Left lung (tissue), 10 donors: ENCODE results near the gene KCNAB2. TPM values are rescaled to one million over a fixed set of nuclear protein-coding genes. Genes with fewer than 3 reads are reported as not detected.

Source experiments
- ATAC-seq: fragments of 200-7000 bp; cut with Tn5 transposase; one replicate; pipeline ENCODE4 v1.9.1; 2020; ENCODE audit warnings: moderate library complexity
- DNase-seq, 4 donors: peaks; one replicate each; pipeline ENCODE4 v3.0.0-alpha.2; 2013 to 2020
- H3K27ac ChIP-seq, 2 donors: fragments of 200-600 bp; sonication (generic) in 1 of 2; one replicate each; pipeline versions ENCODE4 v1.5.0 to v1.8.0; 2020 to 2021
- H3K27me3 ChIP-seq, 2 donors: fragments of 200-600 bp; sonication (generic) in 1 of 2; one replicate each; pipeline versions ENCODE4 v1.5.0 to v1.8.0; 2020 to 2021
- H3K36me3 ChIP-seq, 2 donors: fragments of 200-600 bp; sonication (generic) in 1 of 2; one replicate each; pipeline versions ENCODE4 v1.5.0 to v1.8.0; 2020 to 2021
- H3K4me1 ChIP-seq, 2 donors: fragments of 200-600 bp; one replicate each; pipeline ENCODE4 v1.8.0; 2021
- H3K4me3 ChIP-seq, 2 donors: fragments of 200-600 bp; sonication (generic) in 1 of 2; one replicate each; pipeline versions ENCODE4 v1.5.0 to v1.8.0; 2020 to 2021; ENCODE audit warnings: mild to moderate bottlenecking in 1 of 2
- H3K9me3 ChIP-seq, 2 donors: fragments of 200-600 bp; sonication (generic) in 1 of 2; one replicate each; pipeline versions ENCODE4 v1.5.0 to v1.8.0; 2020 to 2021
- CTCF ChIP-seq, 2 donors: fragments of 200-600 bp; sonication (generic) in 1 of 2; IDR thresholded peaks; one replicate each; pipeline versions ENCODE4 v1.5.0 to v1.8.0; 2021; ENCODE audit warnings: antibody characterized with exemption in 2 of 2
- intact Hi-C, 2 donors: fragments of 100-400 bp; cut with DNase I; formaldehyde crosslinking; loops; one replicate each; pipeline versions ENCODE4 v1.11.2 to v1.14.2; 2022
- polyA plus RNA-seq, 6 donors: library from polyadenylated mRNA; unstranded; fragments of 120-200 nt; gene quantifications; one replicate each; pipeline ENCODE4 v1.2.1, GENCODE V29; 2013; ENCODE audit not compliant: insufficient read length in 6 of 6
- total RNA-seq, 2 donors: library from RNA; stranded (reverse); fragmentation: NEBNext Ultra II Directional; extraction: Animal tissue kit (Norgen Biotek cat#: 25700); gene quantifications; one replicate each; pipeline ENCODE4 v1.2.1, GENCODE V29; 2021
- donor health status: DM: no; HTN: yes; CAD: no.
- donor health status: DM: no; HTN: no; CAD: no.

KCNAB2 gene
- total and polyA plus RNA-seq, 8 donors: 5.6 to 82.5 (median 6.7) TPM

GRCh38 chr1:6028042-6028850, 17.4 kb upstream of the KCNAB2 start:
- intact Hi-C loops: no loop called here
- Histone ChIP-seq H3K27ac (peak overlapping the region; percentile 65 to 94), H3K9me3 (no peaks in the 10 kb centered on the region), H3K4me1 (peaks cover 0 to 34% of the 10 kb centered on the region in 2 donors), H3K27me3 (peaks cover 0 to 21% of the 10 kb centered on the region in 2 donors), H3K4me3 (peak overlapping the region in 1 of 2 donors; percentile 66), H3K36me3 (peaks cover 0 to 7% of the 10 kb centered on the region in 2 donors)
- DNase-seq (peak in 2 of 4 donors; percentile 73 to 83), ATAC-seq (peak; percentile 60)
- peak in 1 of 2 donors; percentile 14 for TF ChIP-seq CTCF (IDR thresholded peaks at IDR 0.05)

GRCh38 chr1:6029351-6029750, 16.3 kb upstream of the KCNAB2 start:
- DNase-seq (peak in 1 of 4 donors; percentile 55), ATAC-seq (no peak)
- Histone ChIP-seq H3K4me1 (peaks cover 0 to 37% of the 10 kb centered on the region in 2 donors), H3K27me3 (peaks cover 0 to 21% of the 10 kb centered on the region in 2 donors), H3K36me3 (peaks cover 0 to 7% of the 10 kb centered on the region in 2 donors), H3K4me3 (no peak overlapping the region), H3K27ac (peak overlapping the region in 1 of 2 donors; percentile 94), H3K9me3 (no peaks in the 10 kb centered on the region)
- intact Hi-C loops: no loop called here
- TF ChIP-seq CTCF (IDR thresholded peaks at IDR 0.05): no peak

- Histone ChIP-seq H3K27me3 (peaks cover 0 to 18% of the 10 kb centered on the region in 2 donors), H3K9me3 (no peaks in the 10 kb centered on the region), H3K36me3 (peaks cover 0 to 11% of the 10 kb centered on the region in 2 donors), H3K4me1 (peaks cover 0 to 39% of the 10 kb centered on the region in 2 donors), H3K27ac (peak overlapping the region in 1 of 2 donors; percentile 94), H3K4me3 (no peak overlapping the region)
- ATAC-seq (no peak), DNase-seq (peak in 1 of 4 donors; percentile 16)
- intact Hi-C loops: no loop called here
- no peak for TF ChIP-seq CTCF (IDR thresholded peaks at IDR 0.05)
Measured at GRCh38 chr1:6030132-6030531, 15.6 kb upstream of the KCNAB2 start.

- intact Hi-C loops: no loop called here
- Histone ChIP-seq H3K27ac (no peak overlapping the region), H3K36me3 (peaks cover 0 to 14% of the 10 kb centered on the region in 2 donors), H3K4me3 (no peak overlapping the region), H3K9me3 (no peaks in the 10 kb centered on the region), H3K4me1 (peaks cover 0 to 33% of the 10 kb centered on the region in 2 donors), H3K27me3 (peaks cover 0 to 12% of the 10 kb centered on the region in 2 donors)
- DNase-seq: no peak
- no peak for ATAC-seq
- no peak for TF ChIP-seq CTCF (IDR thresholded peaks at IDR 0.05)
Measured at GRCh38 chr1:6030547-6031261, 15.0 kb upstream of the KCNAB2 start.

GRCh38 chr1:6033124-6033523, 12.6 kb upstream of the KCNAB2 start:
- ATAC-seq (no peak), DNase-seq (no peak)
- no peaks in the 10 kb centered on the region for H3K27me3 ChIP-seq
- no peaks in the 10 kb centered on the region for H3K9me3 ChIP-seq
- intact Hi-C loops: no loop called here
- no peak overlapping the region for H3K27ac ChIP-seq
- TF ChIP-seq CTCF (IDR thresholded peaks at IDR 0.05): no peak
- no peak overlapping the region for H3K4me3 ChIP-seq
- H3K4me1 ChIP-seq: peaks cover 0 to 35% of the 10 kb centered on the region in 2 donors
- peaks cover 0 to 24% of the 10 kb centered on the region in 2 donors for H3K36me3 ChIP-seq
